GM23338 (cell line): ENCODE data around the gene FXYD7. TPM values are rescaled to one million over a fixed set of nuclear protein-coding genes. Genes with fewer than 3 reads are reported as not detected.

ENCODE experiments used
- ATAC-seq: fragments of 200-7000 bp; cut with Tn5 transposase; 3 replicates; pipeline ENCODE4 v1.9.1; 2020
- DNase-seq: peaks from one replicate; pipeline ENCODE4 v3.0.0-alpha.2; 2015; ENCODE audit warnings: low spot score
- H2AFZ ChIP-seq: fragments of 200-600 bp; sonication (generic); 2 replicates; pipeline ENCODE4 v1.8.0; 2016; ENCODE audit warnings: antibody characterized with exemption, mild to moderate bottlenecking, moderate library complexity
- H3F3A ChIP-seq: fragments of 200-600 bp; sonication (generic); replicated peaks from 2 replicates; pipeline ENCODE4 v1.8.0; 2017; ENCODE audit warnings: antibody characterized with exemption, mixed run types, low read depth
- H3K27ac ChIP-seq: fragments of 200-600 bp; sonication (generic); 2 replicates; pipeline ENCODE4 v1.6.1; 2016; ENCODE audit warnings: low read depth
- H3K27me3 ChIP-seq: fragments of 200-600 bp; sonication (generic); 2 replicates; pipeline ENCODE4 v1.8.0; 2016; ENCODE audit warnings: mild to moderate bottlenecking, mixed run types, moderate library complexity; ENCODE audit not compliant: insufficient read depth
- H3K36me3 ChIP-seq: fragments of 200-600 bp; sonication (generic); 2 replicates; pipeline ENCODE4 v1.8.0; 2016; ENCODE audit warnings: mild to moderate bottlenecking; ENCODE audit not compliant: insufficient read depth
- H3K4me1 ChIP-seq: fragments of 200-600 bp; sonication (generic); 2 replicates; pipeline ENCODE4 v1.8.0; 2016; ENCODE audit warnings: mild to moderate bottlenecking, moderate library complexity; ENCODE audit not compliant: insufficient read depth
- H3K4me2 ChIP-seq: fragments of 200-600 bp; sonication (generic); 2 replicates; pipeline ENCODE4 v1.7.1; 2017; ENCODE audit warnings: mixed run types
- H3K4me3 ChIP-seq: fragments of 200-600 bp; sonication (generic); 2 replicates; pipeline ENCODE4 v1.6.1; 2016; ENCODE audit warnings: mixed run types
- H3K79me2 ChIP-seq: fragments of 200-600 bp; sonication (generic); replicated peaks from 2 replicates; pipeline ENCODE4 v1.8.0; 2017; ENCODE audit warnings: mild to moderate bottlenecking; ENCODE audit not compliant: insufficient read depth
- H3K9me2 ChIP-seq: fragments of 200-600 bp; sonication (generic); 2 replicates; pipeline ENCODE4 v1.8.0; 2017; ENCODE audit not compliant: insufficient read depth
- H4K20me1 ChIP-seq: fragments of 200-600 bp; sonication (generic); replicated peaks from 2 replicates; pipeline ENCODE4 v1.8.0; 2017; ENCODE audit warnings: mild to moderate bottlenecking; ENCODE audit not compliant: insufficient read depth
- H3K27ac Mint-ChIP-seq: 2 replicates; pipeline ENCODE4 v1.8.0; 2020; ENCODE audit warnings: inconsistent platforms, mild to moderate bottlenecking, moderate library complexity, mixed read lengths
- H3K27me3 Mint-ChIP-seq: 3 replicates; pipeline ENCODE4 v1.8.0; 2022; ENCODE audit warnings: low read depth, mild to moderate bottlenecking, moderate library complexity, mixed read lengths, inconsistent platforms; ENCODE audit not compliant: insufficient read depth, poor library complexity
- H3K36me3 Mint-ChIP-seq: 3 replicates; pipeline ENCODE4 v1.8.0; 2021; ENCODE audit warnings: low read depth, mild to moderate bottlenecking, inconsistent platforms, moderate library complexity, mixed read lengths
- H3K4me1 Mint-ChIP-seq: 3 replicates; pipeline ENCODE4 v1.8.0; 2020; ENCODE audit warnings: mild to moderate bottlenecking, inconsistent platforms, mixed read lengths
- H3K4me3 Mint-ChIP-seq: 3 replicates; pipeline ENCODE4 v1.8.0; 2021; ENCODE audit warnings: moderate library complexity, mild to moderate bottlenecking, inconsistent platforms, mixed read lengths
- H3K9me3 Mint-ChIP-seq: 3 replicates; pipeline ENCODE4 v1.8.0; 2020; ENCODE audit warnings: moderate library complexity, mild to moderate bottlenecking, inconsistent platforms, mixed read lengths
- CTCF ChIP-seq, 2 experiments: fragments of 200-600 bp in 1 of 2; sonication (generic) in 1 of 2; conservative IDR thresholded peaks; 2 replicates each; pipeline versions ENCODE4 v1.5.1 to v1.6.1; 2016 to 2017; ENCODE audit warnings: antibody characterized with exemption in 2 of 2, low read depth in 2 of 2, mild to moderate bottlenecking in 2 of 2, moderate library complexity in 1 of 2
- EZH2 ChIP-seq: fragments of 200-600 bp; sonication (generic); IDR thresholded peaks from one replicate; pipeline ENCODE4 v1.8.0; 2017; ENCODE audit warnings: antibody characterized with exemption, mild to moderate bottlenecking, low read depth; ENCODE audit not compliant: unreplicated experiment
- EZH2phosphoT487 ChIP-seq: fragments of 200-600 bp; sonication (generic); IDR thresholded peaks from one replicate; pipeline ENCODE4 v1.8.1; 2018; ENCODE audit warnings: antibody characterized with exemption; ENCODE audit not compliant: unreplicated experiment
- JUNB ChIP-seq: IDR thresholded peaks from one replicate; pipeline ENCODE4 v1.6.1; 2016; ENCODE audit warnings: antibody characterized with exemption; ENCODE audit not compliant: unreplicated experiment
- NANOG ChIP-seq: IDR thresholded peaks from 2 replicates; pipeline ENCODE4 v1.6.1; 2016; ENCODE audit warnings: antibody characterized with exemption, borderline replicate concordance
- POLR2AphosphoS5 ChIP-seq: IDR thresholded peaks from 2 replicates; pipeline ENCODE4 v1.6.1; 2016; ENCODE audit warnings: antibody characterized with exemption, low read depth
- REST ChIP-seq: IDR thresholded peaks from one replicate; pipeline ENCODE4 v1.6.1; 2018; ENCODE audit warnings: antibody characterized with exemption; ENCODE audit not compliant: unreplicated experiment
- STAT1 ChIP-seq: IDR thresholded peaks from one replicate; pipeline ENCODE4 v1.6.1; 2016; ENCODE audit warnings: antibody characterized with exemption; ENCODE audit not compliant: unreplicated experiment
- ZNF462 ChIP-seq: fragments of 250-450 bp; sonication (Bioruptor Pico); IDR thresholded peaks from 2 replicates; pipeline ENCODE4 v1.5.0; 2020; ENCODE audit warnings: mild to moderate bottlenecking, moderate library complexity
- polyA plus RNA-seq: library from polyadenylated mRNA; unstranded; fragments of >200 nt; fragmentation: Nextera tagmentation; extraction: Ambion mirVana; gene quantifications from 2 replicates; pipeline ENCODE4 v1.2.1, GENCODE V29; 2016
- total RNA-seq: library from RNA; depleted of rRNA; stranded (reverse); fragments of >200 nt; shearing (Covaris generic); gene quantifications from 2 replicates; pipeline ENCODE4 v1.2.3, GENCODE V29; 2014

The FXYD7 gene
- total and polyA plus RNA-seq, 2 experiments from 2014 or later = 9.6 to 44.0 TPM

- TF ChIP-seq ZNF462 = no peak
- TF ChIP-seq CTCF (conservative IDR thresholded peaks at IDR 0.05; ENCODE audit: low read depth in 2 of 2) = no peak
Measured at GRCh38 chr19:35167251-35168119, 24.4 kb downstream of the FXYD7 start (continued).

- H3K36me3 Mint-ChIP-seq = peaks cover 81% of the 10 kb centered on the region
- Histone ChIP-seq H3K4me1 (no peaks in the 10 kb centered on the region), H3K9me2 (no peaks in the 10 kb centered on the region), H3K4me2 (no peak overlapping the region), H3F3A (no peaks in the 10 kb centered on the region), H3K4me3 (no peak overlapping the region), H3K27me3 (no peaks in the 10 kb centered on the region), H3K36me3 (peaks cover 42% of the 10 kb centered on the region), H2AFZ (no peak overlapping the region), H3K79me2 (no peaks in the 10 kb centered on the region), H3K27ac (no peak overlapping the region), H4K20me1 (peaks cover 2% of the 10 kb centered on the region; the same call in 1 of the 2 replicates)
- ATAC-seq (no peak), DNase-seq (no peak)
- no peak overlapping the region; the same call in 1 of the 2 replicates for H3K27ac Mint-ChIP-seq
- H3K9me3 Mint-ChIP-seq = peaks cover 16% of the 10 kb centered on the region
- peaks cover 5% of the 10 kb centered on the region for H3K27me3 Mint-ChIP-seq
- no peak overlapping the region for H3K4me3 Mint-ChIP-seq
- H3K4me1 Mint-ChIP-seq = no peaks in the 10 kb centered on the region
- TF ChIP-seq JUNB = no peak
- no peak for TF ChIP-seq REST
- TF ChIP-seq EZH2 = no peak
- no peak for TF ChIP-seq STAT1
- TF ChIP-seq POLR2AphosphoS5 = no peak
- TF ChIP-seq EZH2phosphoT487 = no peak
- TF ChIP-seq NANOG = no peak
Measured at GRCh38 chr19:35168196-35168595, 25.1 kb downstream of the FXYD7 start.
